GM21381 (cell line): Measurements from ENCODE around the gene TGFB2.

Experiments
- ATAC-seq: cut with Tn5 transposase; IDR thresholded peaks from one replicate; pipeline ENCODE4 v1.9.1; 2021; ENCODE audit warnings: mild to moderate bottlenecking, moderate library complexity; ENCODE audit not compliant: unreplicated experiment

The TGFB2 gene

GRCh38 chr1:218357893-218358232 is 12.7 kb downstream of the TGFB2 start:
- ATAC-seq, result no peak

- ATAC-seq, result no peak
Measured at GRCh38 chr1:218361298-218362065, 16.3 kb downstream of the TGFB2 start.

- no peak for ATAC-seq
Measured at GRCh38 chr1:218362418-218363076, 17.4 kb downstream of the TGFB2 start.

- no peak for ATAC-seq
Measured at GRCh38 chr1:218363141-218363540, 18.0 kb downstream of the TGFB2 start.

GRCh38 chr1:218364028-218364710 is 19.0 kb downstream of the TGFB2 start:
- ATAC-seq, result no peak

- ATAC-seq, result no peak
Measured at GRCh38 chr1:218365226-218365999, 20.3 kb downstream of the TGFB2 start.

GRCh38 chr1:218366322-218367052 is 21.4 kb downstream of the TGFB2 start:
- ATAC-seq, result no peak

GRCh38 chr1:218367118-218367517 is 22.0 kb downstream of the TGFB2 start:
- no peak for ATAC-seq

- no peak for ATAC-seq
Measured at GRCh38 chr1:218368686-218369085, 23.6 kb downstream of the TGFB2 start.

- ATAC-seq, result no peak
Measured at GRCh38 chr1:218369688-218370511, 24.8 kb downstream of the TGFB2 start.

- ATAC-seq, result no peak
Measured at GRCh38 chr1:218371927-218372672, 27.0 kb downstream of the TGFB2 start.

- no peak for ATAC-seq
Measured at GRCh38 chr1:218374401-218375353, 29.5 kb downstream of the TGFB2 start.

GRCh38 chr1:218376722-218377121 is 31.6 kb downstream of the TGFB2 start:
- peak; percentile 15 for ATAC-seq

- peak; percentile 79 for ATAC-seq
Measured at GRCh38 chr1:218377143-218377660, 32.1 kb downstream of the TGFB2 start.

GRCh38 chr1:218380125-218380977 is 35.2 kb downstream of the TGFB2 start:
- ATAC-seq, result no peak

GRCh38 chr1:218382261-218382660 is 37.1 kb downstream of the TGFB2 start:
- no peak for ATAC-seq

- ATAC-seq, result no peak
Measured at GRCh38 chr1:218383051-218383450, 37.9 kb downstream of the TGFB2 start.
